CD4-positive, alpha-beta T cell treated with Interleukin-2 at 100 ng/mL for 4 hours (primary cell): Measurements from ENCODE around the gene TRMT1L.

Experiments
- DNase-seq: peaks from one replicate; pipeline ENCODE4 v3.0.0-alpha.2; 2020; ENCODE audit warnings: low spot score

TRMT1L gene

DNA sequence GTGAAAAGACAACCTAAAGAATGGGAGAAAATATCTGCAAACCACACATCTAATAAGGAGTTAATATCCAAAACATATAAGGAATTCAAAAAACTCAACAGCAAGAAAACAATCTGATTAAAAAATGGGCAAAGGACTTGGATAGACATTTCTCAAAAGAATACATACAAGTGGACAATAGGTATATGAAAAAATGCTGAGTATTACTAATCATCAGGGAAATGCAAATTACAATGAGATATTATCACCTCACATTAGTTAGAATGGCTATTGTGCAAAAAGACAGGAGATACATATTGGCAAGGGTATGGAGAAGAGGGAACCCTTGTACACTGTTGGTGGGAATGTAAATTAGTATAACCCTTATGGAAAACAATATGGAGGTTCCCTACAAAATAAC is 44.9 kb downstream of the TRMT1L start:
- DNase-seq, result no peak

GRCh38 chr1:185110145-185110544 is 46.6 kb downstream of the TRMT1L start:
- no peak for DNase-seq

GRCh38 chr1:185108321-185108720 is 48.4 kb downstream of the TRMT1L start:
- DNase-seq, result no peak

- no peak for DNase-seq
Measured at GRCh38 chr1:185105121-185105520, 51.6 kb downstream of the TRMT1L start.

DNA sequence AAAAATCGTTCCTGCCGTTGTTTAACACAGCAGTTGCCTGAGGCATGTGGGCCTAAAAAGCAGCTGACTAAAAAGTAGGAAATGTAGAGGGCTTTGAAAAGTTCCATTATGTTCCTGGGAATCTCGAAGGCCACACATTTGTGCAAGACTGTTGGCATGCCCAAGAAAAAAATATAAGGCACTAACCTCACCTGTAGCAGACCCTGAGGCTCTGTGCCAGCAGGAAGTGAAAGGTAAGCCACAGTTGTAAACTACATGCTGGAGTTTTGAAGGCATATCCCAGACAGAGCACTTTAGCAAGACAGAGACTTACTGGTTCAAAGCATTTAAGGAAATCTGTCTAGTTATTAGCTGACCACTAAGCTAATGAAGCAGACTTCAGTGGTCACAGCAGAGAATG is 52.7 kb downstream of the TRMT1L start:
- DNase-seq, result no peak

DNA sequence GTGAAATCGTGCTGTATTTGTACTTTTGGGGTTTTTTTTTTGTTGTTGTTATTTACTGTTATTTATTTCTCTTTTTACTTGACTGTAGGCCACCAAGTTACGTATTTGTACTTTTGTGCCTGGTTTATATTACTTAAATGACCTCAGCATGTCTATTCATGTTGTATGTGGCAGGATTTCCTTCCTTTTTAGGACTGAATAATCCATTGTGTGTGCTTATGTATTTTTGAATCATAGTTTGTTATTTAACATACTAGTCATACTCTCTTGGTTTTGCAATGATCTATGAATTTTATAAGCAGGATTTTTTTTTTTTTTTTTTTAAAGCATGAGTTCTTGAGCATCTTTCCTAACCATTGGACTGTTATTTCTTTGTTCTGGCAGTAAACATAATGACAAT is 60.2 kb downstream of the TRMT1L start:
- no peak for DNase-seq

DNA sequence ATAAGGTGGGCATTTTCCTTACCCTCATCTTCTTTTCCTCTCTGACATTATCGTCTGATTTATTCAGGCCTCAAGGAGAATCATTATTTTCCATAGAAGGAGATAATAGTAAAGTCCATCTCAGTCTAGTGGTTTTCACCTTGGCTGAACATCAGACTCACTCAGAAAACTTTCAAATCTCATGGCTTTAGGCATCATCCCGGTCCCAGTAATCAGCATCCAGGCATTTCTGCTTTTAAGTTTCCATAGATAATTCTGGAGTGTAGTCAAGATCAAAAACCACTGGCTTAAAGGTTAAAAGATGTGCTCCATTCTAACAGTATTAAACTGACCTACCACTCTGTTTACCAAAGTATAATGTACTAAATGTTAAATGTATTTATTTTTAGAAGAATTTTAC is 62.0 kb downstream of the TRMT1L start:
- no peak for DNase-seq

- DNase-seq, result no peak
Measured at GRCh38 chr1:185091480-185091879, 65.3 kb downstream of the TRMT1L start.

- DNase-seq, result no peak
Measured at GRCh38 chr1:185087746-185088145, 69.0 kb downstream of the TRMT1L start.

GRCh38 chr1:185087101-185087500 is 69.7 kb downstream of the TRMT1L start:
- DNase-seq, result no peak

DNA sequence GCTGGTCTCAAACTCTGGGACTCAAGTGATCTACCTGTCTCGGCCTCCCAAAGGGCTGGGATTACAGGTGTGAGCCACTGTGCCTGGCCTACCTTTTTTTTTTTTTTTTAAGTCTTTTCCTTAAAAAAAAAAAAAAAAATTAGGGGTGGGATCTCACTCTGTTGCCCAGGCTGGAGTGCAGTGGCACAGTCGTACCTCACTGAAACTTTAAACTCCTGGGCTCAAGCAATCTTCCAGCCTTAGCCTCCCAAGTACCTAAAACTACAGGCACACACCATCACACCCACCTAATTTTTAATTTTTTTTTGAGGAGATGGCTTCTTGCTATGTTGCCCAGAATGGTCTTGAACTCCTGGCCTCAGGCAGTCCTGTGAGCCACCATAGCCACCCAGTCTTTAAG is 72.9 kb downstream of the TRMT1L start:
- no peak for DNase-seq

DNA sequence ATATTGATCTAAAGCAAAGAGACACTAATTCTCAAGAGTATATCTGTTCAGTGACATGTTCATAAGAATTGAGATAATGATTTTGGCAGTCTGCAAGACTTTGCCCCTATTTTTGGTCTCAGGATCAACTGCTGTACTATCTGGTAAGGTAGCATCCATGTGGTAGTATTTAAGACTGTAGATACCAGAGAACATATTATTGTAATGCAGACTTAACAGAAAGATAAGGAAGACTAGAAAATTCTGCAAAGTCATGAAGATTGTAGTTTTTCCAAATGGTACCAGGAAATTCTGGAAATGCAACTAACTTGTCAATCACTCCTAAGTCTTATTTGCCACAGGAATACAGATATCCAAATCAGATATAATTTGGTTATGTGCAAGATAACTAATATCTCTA is 76.3 kb downstream of the TRMT1L start:
- DNase-seq, result no peak

DNA sequence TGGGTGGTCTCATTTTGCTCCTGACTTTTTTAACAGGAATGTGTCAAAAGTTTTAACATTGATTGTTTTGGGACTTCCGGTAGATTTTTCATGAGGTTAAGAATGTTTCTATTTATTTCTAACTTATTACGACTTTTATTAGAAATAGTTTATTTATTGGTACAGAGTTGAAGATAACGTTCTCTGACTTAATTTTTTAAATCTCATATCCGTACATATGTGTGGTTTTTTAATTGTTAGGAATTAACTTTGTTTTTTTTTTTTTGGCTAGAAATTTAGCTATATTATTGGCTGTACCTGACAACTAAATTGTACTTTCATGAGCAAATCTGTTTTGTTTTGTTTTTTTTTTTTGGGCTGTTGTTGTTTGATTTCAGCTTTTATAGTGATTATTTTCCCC is 79.4 kb downstream of the TRMT1L start:
- DNase-seq, result no peak

DNA sequence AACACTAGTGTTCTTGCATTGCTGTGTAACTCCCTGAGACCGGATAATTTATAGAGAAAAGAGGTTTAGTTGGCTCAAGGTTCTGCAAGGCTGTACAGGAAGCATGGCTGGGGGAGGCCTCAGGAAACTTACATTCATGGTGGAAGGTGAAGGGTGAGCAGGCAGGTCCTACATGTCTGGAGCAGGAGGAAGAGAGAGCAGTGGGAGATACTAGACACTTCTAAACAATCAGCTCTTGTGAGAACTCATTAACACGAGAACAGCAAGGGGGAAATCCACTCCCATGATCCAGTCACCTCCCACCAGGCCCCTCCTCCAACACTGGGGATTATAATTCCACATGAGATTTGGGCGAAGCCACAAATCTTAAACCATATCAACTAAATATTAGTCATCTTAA is 81.3 kb downstream of the TRMT1L start:
- no peak for DNase-seq

GRCh38 chr1:185074307-185074706 is 82.4 kb downstream of the TRMT1L start:
- no peak for DNase-seq

DNA sequence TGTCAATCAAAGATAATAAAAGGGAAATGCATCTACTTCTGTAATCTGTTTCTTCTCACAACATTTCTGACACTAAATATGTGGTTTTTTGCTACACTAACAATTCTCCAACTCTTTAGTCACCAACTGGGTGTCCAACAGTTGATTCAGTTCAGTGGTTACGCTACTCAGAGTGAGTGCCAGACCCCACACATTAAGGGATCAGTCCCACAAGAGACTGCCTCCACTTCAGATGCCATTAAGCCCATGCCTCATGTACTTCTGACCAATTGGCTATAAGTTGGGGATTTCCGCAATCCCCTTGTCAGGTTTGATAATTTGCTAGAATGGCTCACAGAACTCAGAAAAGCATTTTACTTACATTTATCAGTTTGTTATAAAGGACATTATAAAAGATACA is 83.0 kb downstream of the TRMT1L start:
- DNase-seq, result no peak

GRCh38 chr1:185070051-185070450 is 86.7 kb downstream of the TRMT1L start:
- DNase-seq, result no peak

DNA sequence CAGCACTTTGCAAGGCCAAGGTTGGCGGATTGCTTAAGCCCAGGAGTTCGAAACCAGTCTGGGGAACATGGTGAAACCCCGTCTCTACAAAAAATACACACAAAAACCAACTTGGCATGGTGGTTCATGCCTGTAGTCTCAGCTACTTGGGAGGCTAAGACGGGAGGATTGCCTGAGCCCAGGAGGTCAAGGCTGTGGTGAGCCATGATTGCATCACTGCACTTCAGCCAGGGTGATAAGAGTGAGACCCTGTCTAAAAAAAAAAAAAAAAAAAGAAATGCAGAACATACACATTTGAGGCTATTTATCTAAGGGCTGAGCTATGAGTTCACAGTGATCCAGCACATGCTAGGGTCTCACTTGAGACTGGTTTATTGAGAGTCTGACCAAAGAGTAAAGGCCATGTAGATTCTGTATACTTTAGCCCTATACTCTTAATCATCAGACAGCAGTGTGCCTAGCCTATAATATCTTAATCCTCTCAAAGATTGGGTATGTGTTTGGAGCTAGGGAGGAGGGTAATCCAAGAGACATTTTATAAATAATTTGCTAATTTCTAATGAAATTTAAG is 87.5 kb downstream of the TRMT1L start:
- DNase-seq, result no peak

DNA sequence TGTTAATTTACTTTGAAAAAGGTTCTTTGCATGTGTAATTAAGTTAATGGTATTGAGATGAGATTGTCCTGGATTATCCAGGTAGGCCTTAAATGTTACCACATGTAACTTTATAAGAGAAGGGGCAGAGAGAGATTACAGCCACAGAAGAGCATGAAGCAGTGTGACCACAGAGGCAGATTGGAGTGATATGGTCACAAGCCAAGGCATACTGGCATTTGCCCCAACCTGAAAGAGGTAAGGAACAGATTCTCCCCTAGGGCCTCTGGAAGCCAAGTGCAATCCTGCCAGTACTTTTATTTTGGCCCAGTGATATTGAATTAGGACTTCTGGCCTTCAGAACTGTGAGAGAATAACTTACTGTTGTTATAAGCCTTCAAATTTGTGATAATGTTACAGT is 88.4 kb downstream of the TRMT1L start:
- DNase-seq, result no peak
